A549 treated with Hydrocortisone at 1 μM for 4 hours (cell line): Measurements from ENCODE around the gene PRR3. TPM values are rescaled to one million over a fixed set of nuclear protein-coding genes. Genes with fewer than 3 reads are reported as not detected.

ENCODE experiments used
- total RNA-seq: library from RNA; stranded (reverse); fragments of 200-300 nt; extraction: Qiagen RNA extraction; gene quantifications from 5 replicates; pipeline ENCODE4 v1.2.3, GENCODE V29; 2022

PRR3 gene, protein sequence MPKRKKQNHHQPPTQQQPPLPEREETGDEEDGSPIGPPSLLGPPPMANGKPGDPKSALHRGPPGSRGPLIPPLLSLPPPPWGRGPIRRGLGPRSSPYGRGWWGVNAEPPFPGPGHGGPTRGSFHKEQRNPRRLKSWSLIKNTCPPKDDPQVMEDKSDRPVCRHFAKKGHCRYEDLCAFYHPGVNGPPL
- total RNA-seq: 15.2 to 17.2 TPM (median 16.4 TPM) in 5 replicates

DNA sequence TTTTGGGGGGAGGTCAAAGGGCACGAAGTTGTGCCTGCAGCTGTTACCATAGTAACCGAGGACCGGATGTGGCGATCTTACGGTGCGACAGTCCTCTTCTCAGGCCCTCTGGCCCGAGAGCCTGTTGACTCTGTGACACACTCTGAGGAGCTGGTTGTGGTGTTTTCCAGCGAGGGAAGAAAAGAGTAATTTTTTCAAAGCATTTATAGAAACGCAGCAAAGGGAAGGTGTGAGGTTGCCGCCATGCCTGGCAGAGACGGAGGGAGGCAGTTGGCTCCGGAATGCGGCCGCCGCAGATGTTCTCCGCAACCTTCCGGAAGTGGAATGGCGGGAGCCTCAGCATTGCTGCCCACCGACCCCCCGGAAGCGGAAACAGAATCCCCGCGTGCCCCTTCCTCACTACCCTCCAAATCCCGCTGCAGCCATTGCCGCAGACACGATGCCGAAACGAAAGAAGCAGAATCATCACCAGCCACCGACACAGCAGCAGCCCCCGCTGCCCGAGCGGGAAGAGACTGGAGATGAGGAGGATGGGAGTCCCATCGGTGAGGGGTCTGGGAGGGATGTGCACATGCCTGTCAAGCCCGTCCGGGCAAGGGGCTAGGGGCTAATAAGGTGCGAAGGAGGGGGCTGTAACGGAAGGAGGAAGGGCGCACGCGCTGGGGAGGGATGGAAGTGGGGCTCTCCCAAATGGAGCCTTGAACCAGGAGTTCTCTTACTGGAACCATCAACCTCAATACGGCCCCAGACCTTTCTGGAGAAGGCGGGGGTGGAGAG, at the start of gene PRR3:
TSS of gene PRR3 (plus strand) at position 390 of the 777 bp plus-strand sequence. CDS start at position 440, 50 bp downstream.

DNA sequence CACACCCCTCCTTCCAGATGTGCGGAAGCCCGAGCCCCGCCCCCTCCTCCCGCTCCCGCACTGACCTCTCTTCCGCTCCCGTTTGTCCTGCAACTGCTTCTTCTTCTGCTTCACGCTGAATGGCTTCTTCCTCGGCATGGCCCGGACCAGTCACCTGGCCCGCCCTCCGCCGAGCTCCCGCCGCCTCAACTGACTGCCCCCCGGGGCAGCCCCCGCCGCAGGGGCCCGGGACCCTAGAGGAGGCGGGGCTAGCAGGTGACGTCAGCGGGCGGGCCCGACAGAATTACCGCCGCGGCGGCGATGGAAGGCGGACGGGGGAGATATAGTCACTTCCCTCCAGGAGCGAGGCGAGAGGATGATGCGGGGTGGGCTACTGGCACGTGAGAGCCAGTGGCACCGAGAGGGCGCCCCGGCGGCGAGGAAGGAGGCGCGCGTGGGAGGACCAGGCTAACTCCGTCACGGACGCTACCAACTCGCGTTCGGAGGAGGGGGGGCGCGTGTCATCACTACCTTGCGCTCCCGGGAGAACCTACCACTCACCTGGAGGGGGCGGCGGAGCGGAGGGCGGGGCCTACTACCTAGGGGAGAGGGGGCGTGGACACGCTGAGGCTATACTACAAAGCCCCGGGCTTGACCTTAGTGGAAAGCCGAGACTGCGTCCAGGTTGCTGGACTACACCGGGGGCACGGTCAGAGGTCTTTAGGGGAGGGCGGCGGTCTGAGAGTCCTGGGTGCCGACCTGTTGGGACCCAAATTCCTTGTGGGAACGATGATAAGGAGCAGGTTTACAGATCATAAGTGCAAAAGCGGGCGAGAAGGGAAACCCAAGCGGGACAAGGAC, 809 bp upstream of the PRR3 start, which contains the start of gene GNL1:
TSS of gene GNL1 (minus strand) at position 424 of the 840 bp plus-strand sequence. CDS start at position 138, 286 bp downstream.

GRCh38 chr6:30571075-30571761, 14.1 kb downstream of the PRR3 start, which contains the start of gene ABCF1:
ABCF1 (plus strand) TSS chr6:30571442; CDS start chr6:30571488, 46 bp downstream.

Other genes starting within 250 kb of the PRR3 start
- gene TRIM39, start 230.4 kb upstream of the PRR3 start, total RNA-seq: 6.8 to 8.2 TPM (median 7.2 TPM) in 5 replicates
- gene RPP21, start 212.1 kb upstream of the PRR3 start, total RNA-seq: 50.6 to 75.7 TPM (median 66.9 TPM) in 5 replicates
- 56.6 to 65.3 TPM (median 57.4 TPM) in 5 replicates for gene HLA-E, start 67.8 kb upstream of the PRR3 start, total RNA-seq
- gene GNL1, start 806 bp upstream of the PRR3 start, total RNA-seq: 26.6 to 34.8 TPM (median 32.4 TPM) in 5 replicates
- gene ABCF1, start 14.1 kb downstream of the PRR3 start, total RNA-seq: 45.1 to 64.6 TPM (median 49.2 TPM) in 5 replicates
- gene PPP1R10, start 59.9 kb downstream of the PRR3 start, total RNA-seq: 30.0 to 47.5 TPM (median 32.7 TPM) in 5 replicates
- gene MRPS18B, start 60.5 kb downstream of the PRR3 start, total RNA-seq: 70.3 to 111 TPM (median 75.3 TPM) in 5 replicates
- 4.8 to 6.8 TPM (median 5.9 TPM) in 5 replicates for gene ATAT1, start 69.6 kb downstream of the PRR3 start, total RNA-seq
- 12.2 to 14.6 TPM (median 13.7 TPM) in 5 replicates for gene C6orf136, start 89.8 kb downstream of the PRR3 start, total RNA-seq
- gene DHX16, start 115.7 kb downstream of the PRR3 start, total RNA-seq: 25.6 to 29.8 TPM (median 27.5 TPM) in 5 replicates
- gene PPP1R18, start 129.3 kb downstream of the PRR3 start, total RNA-seq: 40.7 to 45.7 TPM (median 42.2 TPM) in 5 replicates
- gene NRM, start 133.7 kb downstream of the PRR3 start, total RNA-seq: 19.5 to 26.7 TPM (median 25.9 TPM) in 5 replicates
- 14.7 to 20.9 TPM (median 17.4 TPM) in 5 replicates for gene MDC1, start 160.0 kb downstream of the PRR3 start, total RNA-seq
- 855 to 944 TPM (median 897 TPM) in 5 replicates for gene TUBB, start 163.1 kb downstream of the PRR3 start, total RNA-seq
- gene FLOT1, start 185.4 kb downstream of the PRR3 start, total RNA-seq: 86.1 to 92.0 TPM (median 89.9 TPM) in 5 replicates
- gene IER3, start 187.3 kb downstream of the PRR3 start, total RNA-seq: 46.5 to 68.8 TPM (median 60.6 TPM) in 5 replicates